ENCODE measurements around the gene QSOX2. TPM values are rescaled to one million over a fixed set of nuclear protein-coding genes. Genes with fewer than 3 reads are reported as not detected.
"Not testable (repeated sequence)": the region's sequence is repeated elsewhere in the genome, so short reads cannot be mapped to it uniquely, and the experiment has no call there.

The QSOX2 gene
- total RNA-seq, 1 donor from 2014 or later = 15.5 TPM

GRCh38 chr9:136239983-136240330 lies 5.7 kb downstream of the QSOX2 start:
- Mint-ChIP-seq H3K9me3 (ENCODE audit: unreplicated experiment) (no peaks in the 10 kb centered on the region), H3K4me1 (ENCODE audit: unreplicated experiment) (peaks cover 18% of the 10 kb centered on the region), H3K27me3 (ENCODE audit: unreplicated experiment) (no peaks in the 10 kb centered on the region), H3K27ac (ENCODE audit: unreplicated experiment) (no peak overlapping the region), H3K4me3 (ENCODE audit: unreplicated experiment) (no peak overlapping the region), H3K36me3 (ENCODE audit: unreplicated experiment) (peaks cover 2% of the 10 kb centered on the region)
- TF ChIP-seq CTCF (IDR thresholded peaks at IDR 0.05) = no peak
- no peak for DNase-seq (ENCODE audit: extremely low spot score, unreplicated experiment)

- peaks cover 12% of the 10 kb centered on the region for H3K4me1 Mint-ChIP-seq (ENCODE audit: unreplicated experiment)
- no peaks in the 10 kb centered on the region for H3K27me3 Mint-ChIP-seq (ENCODE audit: unreplicated experiment)
- TF ChIP-seq CTCF (IDR thresholded peaks at IDR 0.05) = no peak
- no peaks in the 10 kb centered on the region for H3K9me3 Mint-ChIP-seq (ENCODE audit: unreplicated experiment)
- no peak overlapping the region for H3K4me3 Mint-ChIP-seq (ENCODE audit: unreplicated experiment)
- no peak for DNase-seq (ENCODE audit: extremely low spot score, unreplicated experiment)
- H3K27ac Mint-ChIP-seq (ENCODE audit: unreplicated experiment) = no peak overlapping the region
- peaks cover 2% of the 10 kb centered on the region for H3K36me3 Mint-ChIP-seq (ENCODE audit: unreplicated experiment)
Measured at GRCh38 chr9:136239135-136239982, 6.3 kb downstream of the QSOX2 start.

GRCh38 chr9:136238342-136238732 lies 7.3 kb downstream of the QSOX2 start:
- H3K27ac Mint-ChIP-seq (ENCODE audit: unreplicated experiment) = no peak overlapping the region
- TF ChIP-seq CTCF (IDR thresholded peaks at IDR 0.05) = no peak
- peaks cover 3% of the 10 kb centered on the region for H3K4me1 Mint-ChIP-seq (ENCODE audit: unreplicated experiment)
- no peak for DNase-seq (ENCODE audit: extremely low spot score, unreplicated experiment)
- peaks cover 2% of the 10 kb centered on the region for H3K36me3 Mint-ChIP-seq (ENCODE audit: unreplicated experiment)
- H3K27me3 Mint-ChIP-seq (ENCODE audit: unreplicated experiment) = no peaks in the 10 kb centered on the region
- no peaks in the 10 kb centered on the region for H3K9me3 Mint-ChIP-seq (ENCODE audit: unreplicated experiment)
- H3K4me3 Mint-ChIP-seq (ENCODE audit: unreplicated experiment) = no peak overlapping the region

- no peak overlapping the region for H3K4me3 Mint-ChIP-seq (ENCODE audit: unreplicated experiment)
- H3K27me3 Mint-ChIP-seq (ENCODE audit: unreplicated experiment) = no peaks in the 10 kb centered on the region
- DNase-seq (ENCODE audit: extremely low spot score, unreplicated experiment) = no peak
- no peaks in the 10 kb centered on the region for H3K9me3 Mint-ChIP-seq (ENCODE audit: unreplicated experiment)
- no peak overlapping the region for H3K27ac Mint-ChIP-seq (ENCODE audit: unreplicated experiment)
- H3K36me3 Mint-ChIP-seq (ENCODE audit: unreplicated experiment) = peaks cover 2% of the 10 kb centered on the region
- H3K4me1 Mint-ChIP-seq (ENCODE audit: unreplicated experiment) = no peaks in the 10 kb centered on the region
- TF ChIP-seq CTCF (IDR thresholded peaks at IDR 0.05) = no peak
Measured at GRCh38 chr9:136237486-136238341, 7.9 kb downstream of the QSOX2 start.

GRCh38 chr9:136236471-136237410 lies 8.9 kb downstream of the QSOX2 start:
- not testable (repeated sequence) for H3K27me3 Mint-ChIP-seq (ENCODE audit: unreplicated experiment); H3K36me3 Mint-ChIP-seq (ENCODE audit: unreplicated experiment); H3K4me1 Mint-ChIP-seq (ENCODE audit: unreplicated experiment)

More at GRCh38 chr9:136236471-136237410, 8.9 kb downstream of the QSOX2 start:
- H3K27ac Mint-ChIP-seq (ENCODE audit: unreplicated experiment); DNase-seq (ENCODE audit: extremely low spot score, unreplicated experiment); H3K4me3 Mint-ChIP-seq (ENCODE audit: unreplicated experiment); H3K9me3 Mint-ChIP-seq (ENCODE audit: unreplicated experiment): not testable (repeated sequence)

Data from osteocyte (in vitro differentiated cells).